HG03159 (cell line): ENCODE results near the gene LCP1.
"Not testable (repeated sequence)": the region's sequence is repeated elsewhere in the genome, so short reads cannot be mapped to it uniquely, and the experiment has no call there.

ENCODE experiments used
- ATAC-seq: cut with Tn5 transposase; IDR thresholded peaks from one replicate; pipeline ENCODE4 v1.9.1; 2021; ENCODE audit warnings: mild to moderate bottlenecking, moderate library complexity; ENCODE audit not compliant: unreplicated experiment

Gene LCP1

GRCh38 chr13:46182491-46182877 is 507 bp upstream of the LCP1 start:
- no peak for ATAC-seq

DNA sequence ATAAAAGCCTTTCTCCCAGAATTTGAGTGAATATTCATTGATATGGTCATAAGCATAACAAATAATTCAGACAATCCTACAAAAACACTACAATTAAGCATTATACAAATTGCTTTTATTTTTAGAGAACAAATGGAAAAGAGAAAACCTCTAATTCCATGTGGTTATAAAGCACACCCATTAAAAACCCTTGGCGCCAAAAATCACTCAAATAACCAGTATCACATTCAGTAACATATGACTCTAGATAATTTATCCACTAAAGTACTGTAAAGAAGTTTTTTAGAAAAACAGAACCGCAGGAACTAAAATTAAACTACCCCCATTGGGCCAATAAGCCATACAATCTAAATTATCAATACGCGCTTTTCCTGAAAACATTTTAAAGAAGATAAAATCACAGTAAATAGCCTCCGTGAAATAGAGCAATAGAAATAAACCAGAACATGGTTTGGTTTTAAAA is 569 bp downstream of the LCP1 start:
- ATAC-seq, result no peak

- ATAC-seq, result no peak
These were observed 1.8 kb downstream of the LCP1 start for GRCh38 chr13:46179969-46180763.

DNA sequence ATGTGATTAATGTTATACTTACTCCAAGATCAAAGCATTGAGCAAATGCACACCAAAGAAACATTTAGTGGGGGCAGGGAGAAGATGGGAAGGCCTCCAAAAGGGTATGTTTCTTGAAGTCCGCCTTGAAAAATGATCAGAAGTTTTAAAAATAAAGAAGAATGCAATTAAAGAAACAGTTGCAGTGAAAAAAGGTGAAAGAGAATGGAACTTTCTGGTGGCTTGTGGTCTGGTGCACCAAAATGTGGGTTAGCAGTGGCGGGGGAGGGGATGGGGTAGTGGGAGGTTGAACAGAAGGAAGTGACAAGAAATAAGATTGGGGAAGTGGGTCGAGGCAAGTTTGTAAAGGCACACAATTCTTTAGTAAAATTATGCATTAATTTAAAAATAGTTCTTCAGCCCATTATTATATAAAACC is 2.5 kb downstream of the LCP1 start:
- no peak for ATAC-seq

GRCh38 chr13:46178821-46179220 is 3.2 kb downstream of the LCP1 start:
- no peak for ATAC-seq

DNA sequence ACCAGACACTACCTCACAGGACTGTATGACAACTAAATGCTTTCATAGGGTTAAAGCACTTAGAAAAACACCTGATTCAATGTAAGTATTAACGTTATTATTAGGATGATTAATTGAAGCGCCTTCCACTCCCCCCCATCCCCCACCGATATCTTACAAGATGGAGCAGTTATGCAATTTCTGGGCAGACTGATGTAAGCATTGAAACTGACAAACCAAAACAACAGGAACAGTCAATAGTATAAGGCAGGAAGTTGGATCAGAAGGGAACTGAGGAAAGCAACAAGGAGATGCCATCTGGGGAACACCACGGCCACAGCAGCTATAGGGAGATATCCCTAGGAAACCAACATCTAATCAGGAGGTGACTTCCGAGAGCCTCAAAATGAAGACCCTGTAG is 3.8 kb downstream of the LCP1 start:
- ATAC-seq, result no peak

GRCh38 chr13:46176756-46177155 is 5.2 kb downstream of the LCP1 start:
- ATAC-seq, result no peak

GRCh38 chr13:46173656-46174055 is 8.3 kb downstream of the LCP1 start:
- no peak for ATAC-seq

GRCh38 chr13:46172531-46172991 is 9.4 kb downstream of the LCP1 start:
- no peak for ATAC-seq

DNA sequence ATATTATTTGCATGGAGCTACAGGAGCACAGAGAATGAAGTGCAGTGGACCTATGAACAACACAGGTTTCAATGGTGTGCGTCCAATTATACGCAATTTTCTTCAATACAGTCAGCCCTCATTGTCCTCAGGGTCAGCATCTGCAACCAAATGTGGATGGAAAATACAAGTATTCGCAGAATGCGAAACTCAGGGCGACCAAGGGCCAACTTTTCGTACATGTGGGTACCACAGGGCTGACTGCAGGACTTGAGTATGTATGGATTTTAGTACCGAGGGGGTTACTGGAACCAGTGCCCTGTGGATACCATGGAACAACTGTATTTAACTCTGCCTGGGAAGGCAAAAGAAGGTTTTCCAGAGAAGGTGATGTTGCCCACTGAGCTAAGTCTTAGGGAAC is 10.2 kb downstream of the LCP1 start:
- ATAC-seq, result no peak

DNA sequence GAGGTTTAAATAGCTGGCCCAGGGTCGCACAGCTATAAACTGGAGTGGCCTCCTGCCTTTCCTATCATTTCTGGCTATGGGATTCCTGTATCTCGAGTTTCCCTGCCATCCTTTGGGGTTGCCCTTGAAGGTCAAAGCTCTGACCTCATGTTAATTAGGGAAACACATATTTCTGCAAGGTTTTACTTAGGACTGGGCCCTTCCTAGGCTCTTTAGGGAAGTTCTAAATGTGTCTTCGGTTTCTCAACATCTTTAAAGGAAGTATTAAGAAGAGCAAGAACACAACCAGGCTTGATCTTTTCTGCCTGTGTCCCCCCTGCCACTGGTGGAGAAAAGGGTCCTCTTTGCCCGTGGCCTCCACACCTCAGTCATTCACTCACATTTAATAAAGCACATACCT is 10.8 kb downstream of the LCP1 start:
- ATAC-seq, result no peak

GRCh38 chr13:46170687-46171086 is 11.3 kb downstream of the LCP1 start:
- ATAC-seq, result no peak

DNA sequence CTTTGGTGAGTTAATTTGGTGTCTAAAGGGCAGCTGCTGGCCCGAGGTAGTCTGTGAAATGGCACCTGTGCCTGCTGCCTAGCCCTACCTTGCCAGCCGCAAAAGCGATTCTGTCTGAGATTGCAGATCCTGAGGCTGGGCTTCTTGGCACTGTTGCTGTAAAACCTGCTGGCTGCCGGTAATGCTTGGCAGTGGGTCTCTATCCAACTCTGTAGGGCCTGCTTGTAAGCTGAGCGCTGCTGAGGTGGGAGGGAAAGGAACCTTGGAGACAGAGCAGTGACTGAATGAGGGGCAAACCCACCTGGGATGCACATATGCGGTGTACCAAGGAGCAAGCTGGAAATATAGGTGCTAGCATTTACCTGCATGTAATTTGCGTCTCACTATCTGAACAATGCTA is 11.7 kb downstream of the LCP1 start:
- ATAC-seq, result no peak

- ATAC-seq, result no peak
These were observed 12.2 kb downstream of the LCP1 start for GRCh38 chr13:46169758-46170157.

- ATAC-seq, result no peak
These were observed 13.2 kb downstream of the LCP1 start for GRCh38 chr13:46168783-46169182.

DNA sequence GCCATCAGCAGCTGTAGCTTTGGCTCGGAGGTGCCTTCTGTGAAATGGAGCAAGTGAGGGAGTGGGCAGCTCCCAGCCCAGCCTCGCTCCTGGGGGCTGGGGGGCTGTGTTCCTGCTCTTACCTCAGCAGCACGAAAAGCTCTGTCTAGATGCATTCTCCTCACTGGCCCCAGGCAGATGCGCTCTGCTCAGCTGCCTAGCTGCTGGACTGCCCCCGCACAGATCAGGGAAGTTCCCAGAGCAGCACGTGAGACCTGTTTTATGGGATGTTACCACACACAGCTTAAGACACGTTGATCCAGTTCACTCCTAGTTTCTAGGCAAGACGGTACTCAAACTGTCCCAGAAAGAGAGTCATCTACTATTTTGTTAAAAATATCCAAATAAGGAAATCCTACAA is 13.6 kb downstream of the LCP1 start:
- no peak for ATAC-seq

DNA sequence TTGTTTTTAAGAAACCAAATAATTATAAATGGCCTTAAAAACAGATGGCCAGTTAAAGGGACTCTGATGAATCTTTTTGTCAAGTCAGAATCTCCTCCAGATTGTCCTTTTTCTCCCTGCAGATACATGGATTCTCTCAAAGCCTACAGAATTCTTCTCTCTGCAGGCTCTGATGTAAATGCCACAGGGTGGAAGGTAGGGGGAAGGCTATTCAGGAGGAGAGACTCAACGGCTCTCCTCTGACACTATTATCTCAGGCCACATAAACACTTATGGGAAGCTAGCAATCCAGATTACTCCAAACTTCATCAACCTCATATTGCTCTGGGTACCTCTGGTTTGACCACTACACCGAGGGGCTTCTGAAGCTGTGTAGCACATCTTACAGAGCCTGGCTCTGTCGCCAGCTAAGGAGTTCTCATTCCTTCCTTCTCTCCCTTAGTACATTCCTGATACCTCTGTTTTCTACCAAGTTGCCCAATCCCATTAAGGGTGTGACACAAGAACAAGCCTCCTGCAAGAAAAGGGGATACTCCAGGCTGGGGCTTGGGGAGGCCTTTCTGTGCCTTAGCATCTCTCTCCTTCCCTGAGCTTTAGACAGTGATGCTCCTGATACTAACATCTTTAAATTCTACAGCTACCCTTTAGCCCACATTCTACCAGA is 14.9 kb downstream of the LCP1 start:
- no peak for ATAC-seq

DNA sequence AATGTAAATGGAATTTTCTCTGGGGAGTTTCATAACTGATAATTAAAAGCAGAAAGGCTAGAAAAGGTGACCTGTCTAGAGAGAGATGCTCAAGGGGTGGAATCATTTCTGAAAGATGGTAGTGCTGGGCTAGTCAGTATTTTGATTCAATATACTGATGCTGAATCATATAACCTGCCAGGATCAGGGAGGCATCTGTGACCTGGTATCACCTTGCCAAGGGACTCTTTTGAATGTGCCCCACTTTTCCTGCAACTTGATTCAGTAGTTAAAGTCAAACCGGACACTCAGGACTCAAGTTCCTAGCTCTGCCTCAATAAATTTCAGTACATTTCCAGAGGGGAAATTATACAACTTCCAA is 15.8 kb downstream of the LCP1 start:
- ATAC-seq, result no peak

DNA sequence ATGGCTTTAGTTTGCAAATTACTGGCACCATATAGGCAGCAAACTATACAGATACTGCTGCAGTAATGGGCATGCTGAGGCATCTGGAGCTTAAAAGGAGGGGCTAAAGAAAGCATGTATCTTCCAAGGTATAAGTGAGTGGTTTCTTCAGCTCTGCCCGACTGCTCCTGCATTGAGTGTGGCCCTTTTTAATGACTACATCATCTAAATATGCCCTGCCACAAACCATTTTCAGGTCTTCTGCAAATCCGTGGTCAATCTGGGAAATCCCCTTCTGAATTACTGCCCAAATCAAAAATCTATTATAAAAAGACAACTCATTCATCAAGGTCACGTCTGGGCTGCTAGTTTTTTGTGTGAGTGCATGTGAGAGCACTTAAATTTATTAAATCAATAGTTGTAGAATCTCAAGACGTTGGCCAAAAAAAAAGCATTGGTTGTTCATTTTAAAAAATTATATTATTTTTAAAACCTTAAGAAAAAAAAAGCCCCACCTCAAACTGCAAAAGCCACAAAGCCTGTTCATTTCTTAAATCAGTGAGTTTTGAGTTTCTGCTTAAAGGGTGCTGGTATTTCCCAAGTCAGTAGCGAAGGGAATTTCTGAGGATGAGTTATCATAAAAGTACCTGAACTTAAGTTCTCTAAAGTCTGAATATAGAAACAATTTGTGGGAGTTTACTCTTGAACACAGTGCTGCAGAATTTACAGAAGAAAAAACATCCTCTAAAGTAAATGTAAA is 16.3 kb downstream of the LCP1 start:
- peak; percentile 59 for ATAC-seq

- no peak for ATAC-seq
These were observed 17.3 kb downstream of the LCP1 start for GRCh38 chr13:46164661-46165060.

DNA sequence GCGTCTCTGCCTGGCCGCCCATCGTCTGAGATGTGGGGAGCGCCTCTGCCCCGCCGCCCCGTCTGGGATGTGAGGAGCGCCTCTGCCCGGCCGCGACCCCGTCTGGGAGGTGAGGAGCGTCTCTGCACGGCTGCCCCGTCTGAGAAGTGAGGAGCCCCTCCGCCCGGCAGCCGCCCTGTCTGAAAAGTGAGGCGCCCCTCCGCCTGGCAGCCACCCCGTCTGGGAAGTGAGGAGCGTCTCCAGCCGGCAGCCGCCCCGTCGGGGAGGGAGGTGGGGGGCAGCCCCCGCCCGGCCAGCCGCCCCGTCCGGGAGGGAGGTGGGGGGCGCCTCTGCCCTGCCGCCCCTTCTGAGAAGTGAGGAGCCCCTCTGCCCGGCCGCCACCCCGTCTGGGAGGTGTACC is 19.2 kb downstream of the LCP1 start:
- not testable (repeated sequence) for ATAC-seq
